HG02885 (cell line): ENCODE results near the gene PDCL2.
"Not testable (repeated sequence)": the region's sequence is repeated elsewhere in the genome, so short reads cannot be mapped to it uniquely, and the experiment has no call there.

Experiments used
- ATAC-seq: cut with Tn5 transposase; IDR thresholded peaks from one replicate; pipeline ENCODE4 v1.9.1; 2021; ENCODE audit warnings: mild to moderate bottlenecking; ENCODE audit not compliant: unreplicated experiment, poor library complexity

Gene PDCL2

DNA sequence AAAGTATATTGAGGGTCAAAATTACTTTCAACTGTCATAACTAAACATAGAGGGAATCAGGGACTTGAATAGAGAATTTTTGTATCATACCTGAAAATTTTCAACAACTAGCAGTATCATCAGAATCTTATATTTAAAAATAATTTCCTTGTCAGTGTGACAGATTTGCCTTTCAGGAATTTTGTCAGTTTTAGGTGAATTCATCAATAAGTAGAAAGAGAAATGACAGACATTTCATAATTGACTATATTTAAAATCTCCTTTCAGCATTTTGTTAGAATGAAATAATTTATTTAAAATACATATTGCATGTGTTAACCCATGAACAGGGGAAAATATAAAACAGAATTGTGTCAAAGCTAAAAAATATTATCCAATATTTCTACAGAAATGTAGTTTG lies 8.6 kb upstream of the PDCL2 start:
- ATAC-seq, result no peak

DNA sequence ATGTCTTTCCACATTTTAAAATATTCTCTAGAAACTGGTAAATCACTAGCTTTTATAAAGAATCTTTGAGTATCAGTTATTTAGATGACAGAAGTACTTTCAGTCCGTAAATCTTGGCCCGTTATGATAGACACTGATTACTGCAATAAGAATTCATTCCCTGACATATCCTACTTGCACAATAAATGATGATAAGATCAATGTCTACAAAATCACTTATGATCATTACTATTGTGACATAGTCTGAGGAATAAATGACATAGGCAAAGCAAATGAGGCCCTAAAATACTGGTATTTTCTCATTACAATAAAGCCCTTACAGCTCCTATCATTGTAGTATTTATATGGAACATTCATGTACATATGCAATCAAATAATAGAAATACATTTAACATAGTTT lies 6.6 kb upstream of the PDCL2 start:
- ATAC-seq, result no peak

DNA sequence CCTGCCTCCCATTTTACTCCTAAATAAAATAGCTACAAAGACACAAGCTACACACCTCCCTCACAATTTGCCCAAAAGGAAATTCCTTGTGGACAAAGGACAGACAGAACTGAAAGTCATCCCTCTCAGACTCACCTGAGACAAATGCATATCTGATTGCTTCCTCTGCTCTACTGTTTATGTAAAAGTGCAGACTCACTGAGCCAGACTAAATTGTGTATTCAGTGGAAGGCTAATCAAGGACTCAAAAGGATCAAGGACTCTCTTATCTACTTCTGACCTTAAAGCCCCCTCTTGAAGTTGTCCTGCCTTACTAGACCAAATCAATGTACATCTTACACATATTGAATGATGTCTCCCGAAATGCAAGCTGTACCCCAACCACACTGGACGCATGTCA lies 3.9 kb downstream of the PDCL2 start:
- no peak for ATAC-seq

- not testable (repeated sequence) for ATAC-seq
Measured at GRCh38 chr4:55582773-55583172, 9.3 kb downstream of the PDCL2 start.

- ATAC-seq, result no peak
Measured at GRCh38 chr4:55578341-55579010, 13.6 kb downstream of the PDCL2 start.

GRCh38 chr4:55575513-55575912 lies 16.5 kb downstream of the PDCL2 start:
- ATAC-seq, result no peak

GRCh38 chr4:55574252-55574651 lies 17.8 kb downstream of the PDCL2 start:
- ATAC-seq, result no peak

DNA sequence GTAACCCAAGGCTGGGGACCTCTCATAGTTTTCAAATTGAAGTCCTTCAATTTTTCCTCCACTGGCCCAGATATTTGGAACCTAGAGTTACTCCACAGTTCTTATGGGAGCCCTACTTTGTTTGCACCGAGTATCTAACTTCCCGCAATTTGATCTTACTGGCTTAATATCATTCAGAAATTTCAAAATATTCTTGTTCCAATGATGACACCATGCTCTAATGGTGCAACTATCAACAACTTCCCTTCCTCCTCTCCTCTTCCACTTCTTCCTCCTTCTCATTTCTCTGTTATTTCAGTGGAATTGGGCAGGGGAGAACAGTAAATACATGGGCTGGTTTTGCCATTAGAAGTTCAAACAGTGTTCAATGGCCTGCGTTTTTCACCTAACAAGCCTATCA lies 20.2 kb downstream of the PDCL2 start:
- ATAC-seq, result no peak

DNA sequence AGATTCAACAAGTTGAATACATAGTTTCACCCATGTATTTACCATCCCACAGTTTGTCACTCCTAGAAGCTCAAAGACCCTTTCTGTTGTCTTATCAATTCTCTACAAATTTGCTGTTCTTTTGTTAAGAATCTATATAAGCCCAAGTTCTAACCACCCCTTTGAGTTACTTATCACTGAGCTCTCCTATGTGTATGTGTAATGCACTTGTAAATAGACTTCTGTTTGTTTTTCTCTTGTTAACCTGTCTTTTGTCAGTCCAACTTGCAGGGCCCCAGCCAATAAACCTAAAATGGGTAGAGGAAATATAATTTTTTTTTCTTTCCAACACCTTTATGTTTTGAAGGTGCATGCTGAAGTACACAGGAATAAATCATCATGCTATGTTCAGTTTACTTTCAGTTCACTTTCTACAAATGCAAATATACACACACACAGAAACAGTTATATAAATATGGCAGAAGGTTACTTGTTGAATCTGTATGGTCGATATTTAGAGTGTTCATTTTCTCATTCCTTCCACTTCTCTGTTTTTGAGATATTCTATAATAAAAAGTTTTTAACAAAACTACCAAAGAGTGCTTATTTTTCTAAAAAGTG lies 23.0 kb downstream of the PDCL2 start:
- peak; percentile 93 for ATAC-seq

GRCh38 chr4:55561889-55562288 lies 30.2 kb downstream of the PDCL2 start:
- peak; percentile 100 for ATAC-seq

DNA sequence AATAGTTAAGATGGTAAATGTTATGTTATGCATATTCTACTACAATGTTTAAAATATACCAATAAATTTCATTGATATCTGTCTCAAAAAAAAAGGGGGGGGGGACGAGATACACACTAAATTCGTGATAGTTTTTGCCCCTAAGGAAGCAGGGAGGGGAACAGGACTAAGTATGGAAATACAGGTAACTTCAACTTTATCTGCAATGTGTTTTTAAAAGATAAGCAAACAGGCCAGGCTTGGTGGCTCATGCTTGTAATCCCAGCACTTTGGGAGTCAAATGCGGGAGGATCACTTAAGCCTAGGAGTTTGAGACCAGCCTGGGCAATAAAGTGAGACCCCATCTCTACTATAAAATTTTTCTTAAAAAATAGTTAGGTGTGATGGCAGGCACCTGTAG lies 31.9 kb downstream of the PDCL2 start:
- no peak for ATAC-seq

DNA sequence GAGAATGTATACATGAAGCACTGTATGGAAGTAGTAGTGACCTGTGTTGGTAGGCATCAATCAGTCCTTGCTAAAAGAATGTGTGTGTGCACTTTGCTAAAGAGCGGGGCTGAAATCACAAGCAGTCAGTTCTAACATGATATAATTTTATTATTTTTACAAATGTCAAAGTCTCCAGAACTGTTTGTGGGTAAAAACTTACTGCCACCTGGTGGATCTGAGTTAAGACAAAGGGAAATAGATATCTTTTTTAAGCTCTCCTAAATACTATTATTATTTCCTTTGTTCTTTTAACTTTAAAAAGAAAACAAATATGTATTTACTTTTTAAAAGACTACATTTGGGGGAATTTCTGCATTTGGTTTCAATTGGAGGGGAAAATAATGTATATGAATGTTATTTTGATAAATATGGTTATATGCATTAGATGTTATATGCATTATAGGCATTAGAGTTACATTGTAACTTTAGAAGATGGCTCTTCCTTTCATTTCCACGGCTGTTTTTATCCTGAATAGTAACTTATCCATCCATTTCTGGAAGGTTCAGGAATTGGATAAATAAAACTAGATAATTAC lies 37.5 kb downstream of the PDCL2 start:
- peak; percentile 24 for ATAC-seq

DNA sequence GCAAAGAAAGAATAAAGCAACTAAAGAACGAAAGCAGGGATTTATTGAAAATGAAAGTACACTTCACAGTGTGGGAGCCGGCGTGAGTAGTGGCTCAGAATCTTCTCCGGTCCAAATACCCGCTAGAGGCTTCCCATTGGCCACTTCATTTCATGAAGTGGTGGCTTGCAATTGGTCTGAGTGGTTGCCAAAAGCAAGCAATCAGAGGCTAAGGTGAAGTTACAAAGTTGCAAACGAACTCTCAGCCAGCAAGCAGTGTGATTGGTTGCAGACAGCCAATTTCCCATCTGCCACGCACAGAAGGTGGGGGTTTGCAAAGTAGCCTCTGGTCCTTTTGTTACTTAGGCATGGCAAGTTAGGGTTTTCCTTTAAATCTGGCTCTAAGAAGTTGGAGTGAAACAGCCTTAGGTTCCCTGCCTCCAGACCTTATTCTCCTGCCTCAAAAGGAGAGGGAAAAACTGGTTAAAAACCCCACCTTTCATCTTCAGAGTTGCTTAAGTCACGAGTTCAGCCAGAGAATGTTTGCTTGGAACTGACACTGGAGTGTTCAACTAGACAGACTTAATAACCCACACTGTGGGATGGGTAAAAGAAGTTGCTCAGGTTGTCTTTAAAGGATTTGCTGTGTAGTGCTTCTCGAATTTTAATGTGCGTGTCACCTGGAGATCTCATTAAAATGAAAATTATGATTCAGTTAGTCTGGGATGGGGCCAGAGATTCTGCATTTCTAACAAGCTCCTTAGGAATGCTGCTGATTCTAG lies 38.4 kb downstream of the PDCL2 start:
- ATAC-seq, result peak; percentile 86

- not testable (repeated sequence) for ATAC-seq
Measured at GRCh38 chr4:55551964-55552363, 40.1 kb downstream of the PDCL2 start.

- ATAC-seq, result no peak
Measured at GRCh38 chr4:55549888-55550287, 42.2 kb downstream of the PDCL2 start.

GRCh38 chr4:55547918-55548317 lies 44.1 kb downstream of the PDCL2 start:
- ATAC-seq, result no peak

DNA sequence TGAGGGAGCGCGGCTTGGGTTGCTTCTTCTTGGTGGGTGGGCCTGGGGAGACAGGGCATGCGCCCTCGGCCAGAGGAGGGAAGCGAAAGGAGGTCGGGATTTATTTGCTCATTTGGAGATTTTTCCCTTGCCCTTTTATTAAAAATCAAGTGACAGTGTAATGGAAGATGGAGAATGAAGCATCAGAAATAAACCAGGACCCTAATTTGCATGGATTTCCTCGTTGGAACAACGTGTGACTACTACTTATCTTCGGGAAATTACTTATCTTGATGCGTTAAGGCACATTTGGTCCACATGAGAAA lies 44.6 kb downstream of the PDCL2 start:
- ATAC-seq, result no peak

GRCh38 chr4:55546756-55547465 lies 45.1 kb downstream of the PDCL2 start, which contains the start of gene CLOCK:
CLOCK (minus strand) TSS chr4:55546909; CDS start chr4:55482785, 64,124 bp downstream.
- ATAC-seq, result peak; percentile 73

DNA sequence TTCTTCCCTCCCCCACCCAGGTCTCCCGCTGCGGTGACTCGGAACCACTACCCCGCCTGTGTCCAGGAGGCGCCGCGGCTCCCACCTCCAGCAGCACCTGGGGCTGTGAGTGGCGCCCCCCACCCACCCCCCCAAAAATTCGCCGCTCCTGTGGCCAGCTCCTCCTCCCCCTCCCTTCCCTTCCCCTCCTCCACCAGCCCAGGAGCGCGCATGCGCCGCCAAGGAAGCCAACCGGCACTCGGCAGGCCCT lies 45.6 kb downstream of the PDCL2 start:
- ATAC-seq, result peak; percentile 50

- ATAC-seq, result peak; percentile 44
Measured at GRCh38 chr4:55545641-55546505, 46.2 kb downstream of the PDCL2 start.
